Liver (tissue), 9 donors: Measurements from ENCODE around the gene ZNF296. TPM values are rescaled to one million over a fixed set of nuclear protein-coding genes. Genes with fewer than 3 reads are reported as not detected.

ENCODE experiments used
- DNase-seq: peaks from one replicate; pipeline ENCODE4 v3.0.0-alpha.2; 2017; ENCODE audit warnings: low spot score
- H3K27ac ChIP-seq, 2 donors: one replicate each; pipeline ENCODE4 v1.7.0; 2013; ENCODE audit warnings: inconsistent platforms in 2 of 2, low read length in 2 of 2, control low read depth in 1 of 2, low read depth in 1 of 2, mild to moderate bottlenecking in 1 of 2
- H3K27me3 ChIP-seq, 4 donors: one replicate each; pipeline versions ENCODE4 v1.6.1 to v1.7.0; 2013; ENCODE audit warnings: low read length in 3 of 4, inconsistent platforms in 1 of 4, mild to moderate bottlenecking in 1 of 4, moderate library complexity in 1 of 4; ENCODE audit not compliant: control insufficient read depth in 4 of 4, insufficient read depth in 4 of 4
- H3K36me3 ChIP-seq, 4 donors: one replicate each; pipeline versions ENCODE4 v1.6.1 to v1.7.0; 2013; ENCODE audit warnings: low read length in 3 of 4, mild to moderate bottlenecking in 3 of 4, low read depth in 1 of 4, moderate library complexity in 1 of 4; ENCODE audit not compliant: control insufficient read depth in 4 of 4, insufficient read depth in 3 of 4
- H3K4me1 ChIP-seq, 4 donors: one replicate each; pipeline versions ENCODE4 v1.6.1 to v1.7.0; 2013; ENCODE audit warnings: low read length in 3 of 4, mild to moderate bottlenecking in 3 of 4, moderate library complexity in 1 of 4; ENCODE audit not compliant: control insufficient read depth in 4 of 4, insufficient read depth in 4 of 4
- H3K4me3 ChIP-seq, 3 donors: one replicate each; pipeline versions ENCODE4 v1.6.1 to v1.7.0; 2013; ENCODE audit warnings: low read length in 3 of 3, control low read depth in 1 of 3, low read depth in 1 of 3, mild to moderate bottlenecking in 1 of 3
- H3K9ac ChIP-seq, 2 donors: one replicate each; pipeline ENCODE4 v1.7.0; 2013; ENCODE audit warnings: low read length in 2 of 2, mild to moderate bottlenecking in 2 of 2, moderate library complexity in 2 of 2, control low read depth in 1 of 2, low read depth in 1 of 2
- H3K9me3 ChIP-seq, 4 donors: one replicate each; pipeline versions ENCODE4 v1.6.1 to v1.7.0; 2013; ENCODE audit warnings: low read length in 3 of 4; ENCODE audit not compliant: control insufficient read depth in 4 of 4
- ATF3 ChIP-seq: IDR thresholded peaks from 2 replicates; pipeline ENCODE4 v1.6.1; 2016; ENCODE audit warnings: antibody characterized with exemption
- CTCF ChIP-seq: fragments of 150-350 bp; IDR thresholded peaks from 2 replicates; pipeline ENCODE4 v1.5.1; 2017; ENCODE audit warnings: improper control_type of control experiment, low read depth, low read length; ENCODE audit not compliant: missing input control
- EGR1 ChIP-seq, 2 donors: IDR thresholded peaks; 2 replicates each; pipeline ENCODE4 v1.6.1; 2016 to 2018; ENCODE audit warnings: antibody characterized with exemption in 2 of 2, low read depth in 2 of 2
- FOXA1 ChIP-seq: IDR thresholded peaks from 2 replicates; pipeline ENCODE4 v1.6.1; 2016; ENCODE audit warnings: antibody characterized with exemption
- FOXA2 ChIP-seq: IDR thresholded peaks from 2 replicates; pipeline ENCODE4 v1.6.1; 2016; ENCODE audit warnings: antibody characterized with exemption
- GABPA ChIP-seq, 2 donors: IDR thresholded peaks in 1 of 2; conservative IDR thresholded peaks in 1 of 2; 2 replicates each; pipeline ENCODE4 v1.6.1; 2016; ENCODE audit warnings: antibody characterized with exemption in 2 of 2, mild to moderate bottlenecking in 1 of 2, moderate library complexity in 1 of 2
- HNF4A ChIP-seq, 2 donors: conservative IDR thresholded peaks; 2 replicates each; pipeline ENCODE4 v1.6.1; 2016; ENCODE audit warnings: antibody characterized with exemption in 2 of 2, mild to moderate bottlenecking in 2 of 2
- HNF4G ChIP-seq: IDR thresholded peaks from 2 replicates; pipeline ENCODE4 v1.6.1; 2016; ENCODE audit warnings: antibody characterized with exemption
- JUND ChIP-seq, 2 donors: IDR thresholded peaks; 2 replicates each; pipeline ENCODE4 v1.6.1; 2016; ENCODE audit warnings: antibody characterized with exemption in 2 of 2
- MAX ChIP-seq: IDR thresholded peaks from 2 replicates; pipeline ENCODE4 v1.6.1; 2016; ENCODE audit warnings: antibody characterized with exemption
- NR2F2 ChIP-seq: IDR thresholded peaks from 2 replicates; pipeline ENCODE4 v1.6.1; 2016; ENCODE audit warnings: antibody characterized with exemption
- RAD21 ChIP-seq, 2 donors: IDR thresholded peaks; 2 replicates each; pipeline ENCODE4 v1.6.1; 2016; ENCODE audit warnings: antibody characterized with exemption in 2 of 2, mild to moderate bottlenecking in 2 of 2
- REST ChIP-seq: IDR thresholded peaks from 2 replicates; pipeline ENCODE4 v1.6.1; 2016; ENCODE audit warnings: antibody characterized with exemption, mild to moderate bottlenecking
- RXRA ChIP-seq, 2 donors: IDR thresholded peaks; 2 replicates each; pipeline ENCODE4 v1.6.1; 2017 to 2018; ENCODE audit warnings: antibody characterized with exemption in 2 of 2, mild to moderate bottlenecking in 1 of 2
- SP1 ChIP-seq: IDR thresholded peaks from 2 replicates; pipeline ENCODE4 v1.6.1; 2018; ENCODE audit warnings: antibody characterized with exemption, mild to moderate bottlenecking
- TAF1 ChIP-seq: conservative IDR thresholded peaks from 2 replicates; pipeline ENCODE4 v1.6.1; 2016; ENCODE audit warnings: antibody characterized with exemption, mild to moderate bottlenecking
- YY1 ChIP-seq: IDR thresholded peaks from 2 replicates; pipeline ENCODE4 v1.6.1; 2016; ENCODE audit warnings: antibody characterized with exemption, mild to moderate bottlenecking
- ZBTB33 ChIP-seq: IDR thresholded peaks from 2 replicates; pipeline ENCODE4 v1.6.1; 2016; ENCODE audit warnings: antibody characterized with exemption
- whole genome bisulfite sequencing: extraction: QIAGEN DNeasy Blood & Tissue Kit; methylation state at CpG from one replicate; pipeline ENCODE4 v1.1.7; 2013; 5-methylcytosine and 5-hydroxymethylcytosine counted together
- polyA plus RNA-seq, 2 donors: library from polyadenylated mRNA; stranded (reverse) in 1 of 2; unstranded in 1 of 2; fragments of 200-250 nt in 1 of 2; fragments of >200 nt in 1 of 2; fragmentation: Nextera tagmentation in 1 of 2; extraction: Ambion mirVana in 1 of 2; gene quantifications; one replicate each; pipeline versions ENCODE4 v1.2.1 to v1.2.3, GENCODE V29; 2013 to 2015
- total RNA-seq, 2 donors: library from RNA; depleted of rRNA; stranded (reverse); fragments of >200 nt; gene quantifications; one replicate each; pipeline ENCODE4 v1.2.3, GENCODE V29; 2014
- donor health status: healthy.
- donor health status: healthy.
- donor health status: healthy.
- donor health status: healthy.
- donor health status: healthy.

ZNF296 gene
- total and polyA plus RNA-seq, 4 donors = 0.16 to 0.42 (median 0.17) TPM; not detected in 1

GRCh38 chr19:45097450-45097775 lies 21.1 kb upstream of the ZNF296 start:
- TF ChIP-seq RXRA (IDR thresholded peaks at IDR 0.05) = no peak
- TF ChIP-seq CTCF = no peak
- no peak for TF ChIP-seq RAD21 (IDR thresholded peaks at IDR 0.05)
- no peak for TF ChIP-seq REST
- TF ChIP-seq JUND (IDR thresholded peaks at IDR 0.05) = no peak
- no peak for TF ChIP-seq ZBTB33
- no peak for TF ChIP-seq FOXA2
- TF ChIP-seq ATF3 = no peak
- no peak for TF ChIP-seq HNF4G
- TF ChIP-seq MAX = no peak
- no peak for TF ChIP-seq TAF1
- no peak for TF ChIP-seq YY1
- TF ChIP-seq SP1 = no peak
- no peak for TF ChIP-seq GABPA (IDR thresholded peaks at IDR 0.05 in 1 of 2, conservative IDR thresholded peaks at IDR 0.05 in 1 of 2)
- no peak overlapping the region for H3K27ac ChIP-seq
- no peak overlapping the region for H3K4me3 ChIP-seq
- 86% methylated on average over 7 of the region's 7 CpGs for WGBS
- DNase-seq = no peak
- H3K9me3 ChIP-seq = no peaks in the 10 kb centered on the region
- no peaks in the 10 kb centered on the region for H3K36me3 ChIP-seq
- H3K27me3 ChIP-seq = no peaks in the 10 kb centered on the region
- H3K4me1 ChIP-seq = peaks cover 10 to 62% (median 34%) of the 10 kb centered on the region in 4 donors
- no peak overlapping the region for H3K9ac ChIP-seq

- peaks cover 10 to 65% (median 36%) of the 10 kb centered on the region in 4 donors for H3K4me1 ChIP-seq
- DNase-seq = no peak
- no peak overlapping the region for H3K27ac ChIP-seq
- no peaks in the 10 kb centered on the region for H3K27me3 ChIP-seq
- no peaks in the 10 kb centered on the region for H3K36me3 ChIP-seq
- H3K9ac ChIP-seq = no peak overlapping the region
- H3K4me3 ChIP-seq = no peak overlapping the region
- WGBS = 93% methylated on average over 7 of the region's 7 CpGs
- H3K9me3 ChIP-seq = no peaks in the 10 kb centered on the region
- TF ChIP-seq FOXA2 (no peak), EGR1 (IDR thresholded peaks at IDR 0.05; ENCODE audit: low read depth in 2 of 2) (no peak), YY1 (no peak), TAF1 (no peak), HNF4G (no peak), FOXA1 (no peak), JUND (IDR thresholded peaks at IDR 0.05) (no peak), NR2F2 (no peak), CTCF (no peak), HNF4A (conservative IDR thresholded peaks at IDR 0.05) (no peak), GABPA (IDR thresholded peaks at IDR 0.05 in 1 of 2, conservative IDR thresholded peaks at IDR 0.05 in 1 of 2) (no peak), SP1 (no peak), REST (no peak), MAX (no peak)
Measured at GRCh38 chr19:45096700-45097099, 20.4 kb upstream of the ZNF296 start.
